CD4-positive, alpha-beta T cell treated with Interleukin-17A for 1 hour (primary cell): ENCODE measurements around the gene GRK3.

ENCODE experiments used
- DNase-seq: peaks from one replicate; pipeline ENCODE4 v3.0.0-alpha.2; 2020

Gene GRK3

GRCh38 chr22:25669253-25670069 is 105.0 kb downstream of the GRK3 start:
- no peak for DNase-seq

GRCh38 chr22:25670070-25670461 is 105.6 kb downstream of the GRK3 start:
- DNase-seq: no peak

GRCh38 chr22:25672289-25673084 is 108.0 kb downstream of the GRK3 start:
- no peak for DNase-seq

DNA sequence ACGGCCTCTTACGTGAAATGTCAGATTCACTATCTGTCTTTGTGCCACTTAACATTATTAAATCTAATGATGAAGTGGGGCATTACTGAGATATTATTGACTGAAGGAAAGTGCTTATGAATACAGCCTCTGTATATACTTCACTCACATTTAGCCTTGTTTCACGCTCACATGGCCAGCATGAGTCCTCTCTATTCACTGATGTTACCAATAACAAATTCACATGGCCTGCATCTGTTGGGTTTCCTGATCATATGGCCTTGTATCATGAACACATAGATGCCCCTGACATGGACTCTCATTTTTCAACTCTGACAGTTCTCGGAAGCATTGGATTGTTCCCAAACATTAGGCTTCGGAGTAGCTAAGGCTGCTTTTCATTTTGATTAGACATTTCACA is 109.2 kb downstream of the GRK3 start:
- no peak for DNase-seq

DNA sequence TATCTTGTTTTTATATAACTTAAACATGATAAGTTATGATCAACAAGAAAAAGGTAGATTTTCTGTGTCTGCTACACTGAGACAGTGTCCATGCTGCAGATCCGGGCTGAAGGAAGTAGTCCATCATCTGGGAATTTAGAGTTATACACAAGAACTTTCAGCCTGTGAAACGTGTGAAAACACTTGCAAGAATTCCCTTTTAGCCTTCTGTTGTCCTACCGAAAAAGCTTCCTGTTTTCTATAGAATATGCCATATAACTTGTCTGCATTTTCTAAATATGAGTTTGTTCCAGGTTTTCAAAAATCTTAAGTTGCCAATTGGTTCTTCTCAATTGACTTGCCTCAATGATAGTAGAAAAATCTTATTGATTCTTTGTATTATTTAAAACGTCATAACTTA is 113.2 kb downstream of the GRK3 start:
- DNase-seq: no peak

- no peak for DNase-seq
These were observed 115.6 kb downstream of the GRK3 start for GRCh38 chr22:25680051-25680450.

GRCh38 chr22:25680956-25681355 is 116.5 kb downstream of the GRK3 start:
- no peak for DNase-seq

DNA sequence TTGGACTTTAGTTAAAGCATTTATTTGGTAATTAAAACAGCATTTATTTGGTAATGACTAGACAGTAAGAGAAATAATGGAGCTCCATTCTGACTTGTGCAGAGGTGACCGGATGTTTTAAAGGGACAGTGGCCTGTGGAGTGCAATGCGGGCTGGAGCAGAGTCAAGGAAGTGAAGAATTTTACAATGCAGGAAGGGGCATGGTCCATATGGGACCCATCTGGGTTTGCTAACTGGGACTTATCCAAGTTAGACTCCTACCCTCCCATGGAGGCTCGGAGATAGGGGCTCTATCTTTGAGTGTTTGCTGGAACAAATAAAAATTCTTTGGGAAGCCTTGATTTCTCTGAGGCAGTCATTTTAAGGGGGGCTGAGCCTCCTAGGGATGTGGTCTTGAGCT is 117.6 kb downstream of the GRK3 start:
- DNase-seq: no peak

DNA sequence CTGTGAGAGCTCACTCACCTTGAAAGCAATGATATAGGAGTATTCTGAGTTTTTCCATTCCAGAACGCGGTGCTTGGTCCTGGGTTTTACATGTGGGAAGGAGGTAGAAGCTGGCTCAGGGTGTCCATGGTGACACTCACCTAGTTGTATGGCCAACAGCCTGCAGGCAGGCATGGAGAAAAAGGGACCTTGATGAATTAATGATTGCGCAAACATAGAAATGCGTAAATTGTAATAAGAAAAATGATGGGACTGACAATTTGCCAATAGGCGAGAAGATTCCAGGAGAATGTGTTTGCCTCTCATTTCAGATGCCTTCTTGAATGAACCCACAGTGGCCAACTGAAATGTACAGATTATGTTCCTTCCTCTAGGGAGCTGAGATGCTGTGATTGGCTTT is 124.2 kb downstream of the GRK3 start:
- DNase-seq: no peak

DNA sequence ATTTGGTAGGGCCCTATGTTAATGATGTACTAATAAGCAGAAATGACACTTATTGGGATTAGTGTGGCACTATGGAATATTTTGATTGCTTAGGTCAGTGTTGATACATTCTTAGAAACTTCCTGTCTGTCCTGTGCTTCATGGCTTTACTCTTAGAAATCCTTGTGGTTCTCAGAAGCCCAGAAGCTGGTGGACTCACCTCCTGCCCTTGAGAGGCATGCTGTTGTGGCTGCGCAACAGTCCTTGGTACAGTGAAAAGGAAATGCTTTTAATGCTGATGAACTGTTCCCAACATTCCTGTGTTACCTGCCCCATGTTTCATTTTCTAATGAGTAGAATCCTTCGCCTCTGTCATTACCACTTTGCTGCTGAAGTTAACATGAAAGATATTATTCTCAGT is 125.2 kb downstream of the GRK3 start:
- DNase-seq: no peak

DNA sequence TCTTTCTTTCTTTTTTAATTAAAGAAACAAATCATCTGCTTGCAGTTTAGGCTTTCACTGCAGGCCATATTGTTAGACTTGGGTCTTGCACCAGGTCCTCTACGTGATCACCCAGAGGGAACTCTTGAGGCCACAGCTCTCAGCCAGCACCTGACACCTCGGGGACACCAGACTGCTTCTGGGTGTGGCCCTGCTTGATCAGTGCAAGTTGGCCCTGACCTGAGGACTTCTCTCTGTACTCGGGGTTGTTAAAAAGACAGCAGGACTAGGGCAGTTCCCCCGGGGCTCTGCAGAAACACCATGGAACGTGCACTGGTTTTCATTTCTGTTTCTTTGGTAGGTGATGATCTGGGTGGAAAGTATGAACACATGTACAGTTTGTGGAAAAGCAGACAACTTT is 126.3 kb downstream of the GRK3 start:
- no peak for DNase-seq

GRCh38 chr22:25692397-25693267 is 128.2 kb downstream of the GRK3 start:
- DNase-seq: no peak

GRCh38 chr22:25693268-25693565 is 128.7 kb downstream of the GRK3 start:
- DNase-seq: no peak

DNA sequence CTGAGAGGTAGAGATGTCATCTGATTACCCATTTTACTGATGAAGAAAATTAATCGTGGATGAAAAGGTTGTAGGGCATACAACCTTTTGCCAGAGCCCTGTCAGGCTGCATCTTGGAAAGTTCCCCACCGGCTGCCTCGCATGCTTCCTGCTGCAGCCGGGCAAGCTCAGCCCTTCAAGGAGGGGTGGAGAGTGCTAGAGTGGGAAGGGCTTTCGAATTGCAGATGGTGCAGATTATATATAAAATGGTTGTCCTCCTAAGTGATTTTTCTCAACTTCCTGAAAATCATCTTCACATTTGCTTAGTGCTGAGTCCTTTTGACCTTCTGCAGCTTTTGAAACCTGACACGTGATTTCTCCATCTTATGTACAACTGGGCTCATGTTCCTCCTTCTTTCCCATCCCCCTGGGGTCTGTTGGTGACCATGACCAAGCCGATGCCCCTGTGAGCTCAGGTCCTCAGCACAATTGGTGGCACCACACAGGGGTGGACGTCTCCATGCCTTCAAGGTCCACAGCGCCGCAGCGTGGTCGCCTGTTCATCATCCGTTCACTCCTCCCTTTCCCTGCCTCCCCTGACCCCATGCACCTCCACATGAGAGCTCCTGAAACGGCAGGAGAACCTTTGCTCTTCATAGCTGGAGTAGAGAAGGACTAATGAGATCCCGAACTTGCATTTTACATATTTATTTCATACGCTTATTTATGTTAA is 129.9 kb downstream of the GRK3 start:
- DNase-seq: no peak

DNA sequence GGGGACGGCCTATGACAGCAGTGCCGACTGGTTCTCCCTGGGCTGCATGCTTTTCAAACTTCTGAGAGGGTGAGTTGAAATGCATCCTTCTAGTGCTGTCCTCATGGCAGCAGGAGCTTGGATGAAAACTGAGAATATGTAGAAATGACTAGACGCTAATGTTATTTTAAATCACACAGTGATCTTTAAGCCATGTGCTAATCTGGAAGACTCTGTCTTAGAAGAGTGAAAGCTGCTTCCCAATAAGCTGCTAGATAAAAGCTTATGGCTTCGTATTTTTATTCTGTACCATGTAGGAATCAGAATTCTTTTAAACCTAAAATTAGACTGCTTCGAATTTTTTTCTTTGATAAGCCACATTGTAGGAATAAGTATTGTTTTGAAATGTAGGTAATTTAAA is 130.7 kb downstream of the GRK3 start:
- DNase-seq: no peak

DNA sequence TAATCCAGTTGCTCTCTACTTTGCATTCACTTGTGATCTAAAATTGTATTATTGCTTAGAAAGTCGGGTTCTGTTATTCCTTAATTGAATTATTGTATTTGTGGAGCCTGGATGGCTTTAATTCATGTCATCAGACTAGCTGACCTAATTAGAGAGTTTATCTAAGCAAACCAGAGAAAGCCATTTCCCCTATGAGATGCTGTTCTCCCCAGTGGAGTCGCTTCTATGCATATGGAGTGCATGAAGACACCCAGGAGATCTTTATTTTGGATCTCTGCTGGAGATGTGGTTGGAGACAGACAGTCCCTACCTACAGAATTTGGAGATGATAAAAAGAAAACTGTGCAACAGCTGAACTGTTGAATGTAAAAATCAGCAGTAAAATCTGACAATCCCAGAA is 132.3 kb downstream of the GRK3 start:
- no peak for DNase-seq

- DNase-seq: no peak
These were observed 132.7 kb downstream of the GRK3 start for GRCh38 chr22:25697181-25697664.

DNA sequence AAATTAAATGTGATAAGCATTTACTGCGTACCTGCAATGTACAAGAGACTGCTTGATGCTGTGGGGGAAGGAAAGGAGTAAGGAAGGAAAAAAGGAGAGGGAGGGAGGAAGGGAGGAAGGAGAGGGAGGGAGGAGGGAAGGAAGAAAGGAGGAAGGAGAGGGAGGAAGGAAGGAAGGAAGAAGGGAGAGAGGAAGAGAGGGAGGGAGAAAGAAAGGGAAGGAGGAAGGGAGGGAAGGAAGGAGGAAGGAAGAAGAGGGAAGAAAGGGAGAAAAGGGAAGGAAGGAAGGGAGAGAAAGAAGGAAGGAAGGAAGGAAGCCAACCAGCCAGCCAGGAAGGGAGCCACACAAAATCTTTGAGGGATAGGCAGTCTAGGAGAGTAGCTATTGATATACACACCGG is 133.5 kb downstream of the GRK3 start:
- DNase-seq: no peak

GRCh38 chr22:25698461-25698860 is 134.0 kb downstream of the GRK3 start:
- DNase-seq: no peak

GRCh38 chr22:25698978-25699377 is 134.5 kb downstream of the GRK3 start:
- no peak for DNase-seq

- no peak for DNase-seq
These were observed 136.7 kb downstream of the GRK3 start for GRCh38 chr22:25701056-25701780.

GRCh38 chr22:25702040-25702439 is 137.6 kb downstream of the GRK3 start:
- peak; percentile 12 for DNase-seq
